WTC11 (cell line): Measurements from ENCODE around the gene ZC3H14.

ENCODE experiments used
- IRF2 ChIP-seq: sonication (generic); formaldehyde crosslinking; IDR thresholded peaks from 2 replicates; pipeline ENCODE4 v1.8.0; 2022; ENCODE audit warnings: low read depth, missing genetic modification reagents, borderline replicate concordance
- MXD4 ChIP-seq: fragments of 250-450 bp; sonication (Bioruptor Pico); IDR thresholded peaks from 2 replicates; pipeline ENCODE4 v1.8.0; 2021; ENCODE audit warnings: mild to moderate bottlenecking, moderate library complexity, borderline replicate concordance
- NR3C1 ChIP-seq: sonication (generic); formaldehyde crosslinking; conservative IDR thresholded peaks from 2 replicates; pipeline ENCODE4 v1.8.1; 2023; ENCODE audit warnings: low read depth, mild to moderate bottlenecking, missing genetic modification reagents
- ZNF232 ChIP-seq: sonication (generic); formaldehyde crosslinking; IDR thresholded peaks from 2 replicates; pipeline ENCODE4 v1.8.0; 2022; ENCODE audit warnings: mild to moderate bottlenecking, missing genetic modification reagents
- ZNF416 ChIP-seq: fragments of 250-450 bp; sonication (Bioruptor Pico); IDR thresholded peaks from 2 replicates; pipeline ENCODE4 v1.9.0; 2021; ENCODE audit warnings: mild to moderate bottlenecking, inconsistent platforms
- TF ChIP-seq, protein P1 (sequence below): sonication (generic); formaldehyde crosslinking; IDR thresholded peaks from 2 replicates; pipeline ENCODE4 v1.8.1; 2022; ENCODE audit warnings: mild to moderate bottlenecking, missing genetic modification reagents, moderate library complexity, borderline replicate concordance
- TF ChIP-seq, protein P2 (sequence below): sonication (generic); formaldehyde crosslinking; conservative IDR thresholded peaks from 2 replicates; pipeline ENCODE4 v1.8.1; 2023; ENCODE audit warnings: mild to moderate bottlenecking, low read depth, missing genetic modification reagents, moderate library complexity
- TF ChIP-seq, protein P3 (sequence below): fragments of 200-600 bp; IDR thresholded peaks from 2 replicates; pipeline ENCODE4 v1.8.0; 2022; ENCODE audit warnings: antibody characterized with exemption
- TF ChIP-seq, protein P4 (sequence below): sonication (generic); formaldehyde crosslinking; IDR thresholded peaks from 2 replicates; pipeline ENCODE4 v1.8.0; 2022; ENCODE audit warnings: mild to moderate bottlenecking, missing genetic modification reagents

DNA sequence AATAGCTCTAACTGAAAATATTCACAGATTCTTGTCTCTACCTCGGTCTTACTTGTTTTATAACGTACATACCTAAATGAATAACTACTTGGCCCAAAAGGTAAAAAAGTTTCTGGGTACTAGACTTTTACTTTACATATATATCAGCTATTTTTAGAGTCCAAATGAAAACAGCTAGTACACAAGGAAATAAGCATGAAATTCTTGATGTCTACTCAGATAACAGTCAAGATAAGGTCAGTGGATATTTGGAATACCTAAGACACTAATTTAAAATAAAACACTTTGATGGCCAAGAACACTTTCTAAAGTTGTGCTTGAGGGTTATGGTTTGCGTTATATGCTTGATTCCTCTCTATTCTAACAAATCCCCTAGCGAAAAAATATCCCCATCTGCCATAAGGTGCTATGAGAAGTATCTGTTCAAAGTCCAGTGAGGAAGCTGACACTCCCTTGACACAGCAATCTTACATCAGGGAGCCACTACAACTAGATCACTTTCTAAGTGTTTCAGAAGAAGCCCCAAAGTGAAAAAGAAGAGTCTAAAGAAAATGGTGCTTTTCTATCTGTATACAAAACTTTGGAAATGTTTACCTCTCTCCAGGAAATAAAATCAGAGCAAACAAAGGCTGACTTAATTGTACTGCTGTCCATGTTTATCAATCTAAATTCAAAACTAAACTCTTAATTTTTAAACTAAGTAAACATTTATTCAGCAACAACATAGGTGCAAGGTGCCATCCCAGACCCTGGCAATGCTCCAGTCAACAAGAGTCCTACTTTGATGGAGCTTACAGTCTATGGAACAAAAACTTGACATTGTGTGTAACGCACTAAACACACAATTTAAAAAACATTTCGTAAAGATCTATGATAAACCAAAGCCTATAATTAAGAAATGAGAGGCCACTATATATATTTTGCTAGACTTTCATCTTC, 19.7 kb upstream of the ZC3H14 start:
- TF ChIP-seq, protein P1, sequence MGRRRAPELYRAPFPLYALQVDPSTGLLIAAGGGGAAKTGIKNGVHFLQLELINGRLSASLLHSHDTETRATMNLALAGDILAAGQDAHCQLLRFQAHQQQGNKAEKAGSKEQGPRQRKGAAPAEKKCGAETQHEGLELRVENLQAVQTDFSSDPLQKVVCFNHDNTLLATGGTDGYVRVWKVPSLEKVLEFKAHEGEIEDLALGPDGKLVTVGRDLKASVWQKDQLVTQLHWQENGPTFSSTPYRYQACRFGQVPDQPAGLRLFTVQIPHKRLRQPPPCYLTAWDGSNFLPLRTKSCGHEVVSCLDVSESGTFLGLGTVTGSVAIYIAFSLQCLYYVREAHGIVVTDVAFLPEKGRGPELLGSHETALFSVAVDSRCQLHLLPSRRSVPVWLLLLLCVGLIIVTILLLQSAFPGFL (CRISPR knock-in tag), result no peak
- TF ChIP-seq ZNF416 (CRISPR knock-in tag) (no peak), IRF2 (no peak), NR3C1 (CRISPR knock-in tag) (no peak), MXD4 (CRISPR knock-in tag) (no peak), ZNF232 (CRISPR knock-in tag) (no peak)
- TF ChIP-seq, protein P2, sequence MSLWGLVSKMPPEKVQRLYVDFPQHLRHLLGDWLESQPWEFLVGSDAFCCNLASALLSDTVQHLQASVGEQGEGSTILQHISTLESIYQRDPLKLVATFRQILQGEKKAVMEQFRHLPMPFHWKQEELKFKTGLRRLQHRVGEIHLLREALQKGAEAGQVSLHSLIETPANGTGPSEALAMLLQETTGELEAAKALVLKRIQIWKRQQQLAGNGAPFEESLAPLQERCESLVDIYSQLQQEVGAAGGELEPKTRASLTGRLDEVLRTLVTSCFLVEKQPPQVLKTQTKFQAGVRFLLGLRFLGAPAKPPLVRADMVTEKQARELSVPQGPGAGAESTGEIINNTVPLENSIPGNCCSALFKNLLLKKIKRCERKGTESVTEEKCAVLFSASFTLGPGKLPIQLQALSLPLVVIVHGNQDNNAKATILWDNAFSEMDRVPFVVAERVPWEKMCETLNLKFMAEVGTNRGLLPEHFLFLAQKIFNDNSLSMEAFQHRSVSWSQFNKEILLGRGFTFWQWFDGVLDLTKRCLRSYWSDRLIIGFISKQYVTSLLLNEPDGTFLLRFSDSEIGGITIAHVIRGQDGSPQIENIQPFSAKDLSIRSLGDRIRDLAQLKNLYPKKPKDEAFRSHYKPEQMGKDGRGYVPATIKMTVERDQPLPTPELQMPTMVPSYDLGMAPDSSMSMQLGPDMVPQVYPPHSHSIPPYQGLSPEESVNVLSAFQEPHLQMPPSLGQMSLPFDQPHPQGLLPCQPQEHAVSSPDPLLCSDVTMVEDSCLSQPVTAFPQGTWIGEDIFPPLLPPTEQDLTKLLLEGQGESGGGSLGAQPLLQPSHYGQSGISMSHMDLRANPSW, result no peak
- TF ChIP-seq, protein P3, sequence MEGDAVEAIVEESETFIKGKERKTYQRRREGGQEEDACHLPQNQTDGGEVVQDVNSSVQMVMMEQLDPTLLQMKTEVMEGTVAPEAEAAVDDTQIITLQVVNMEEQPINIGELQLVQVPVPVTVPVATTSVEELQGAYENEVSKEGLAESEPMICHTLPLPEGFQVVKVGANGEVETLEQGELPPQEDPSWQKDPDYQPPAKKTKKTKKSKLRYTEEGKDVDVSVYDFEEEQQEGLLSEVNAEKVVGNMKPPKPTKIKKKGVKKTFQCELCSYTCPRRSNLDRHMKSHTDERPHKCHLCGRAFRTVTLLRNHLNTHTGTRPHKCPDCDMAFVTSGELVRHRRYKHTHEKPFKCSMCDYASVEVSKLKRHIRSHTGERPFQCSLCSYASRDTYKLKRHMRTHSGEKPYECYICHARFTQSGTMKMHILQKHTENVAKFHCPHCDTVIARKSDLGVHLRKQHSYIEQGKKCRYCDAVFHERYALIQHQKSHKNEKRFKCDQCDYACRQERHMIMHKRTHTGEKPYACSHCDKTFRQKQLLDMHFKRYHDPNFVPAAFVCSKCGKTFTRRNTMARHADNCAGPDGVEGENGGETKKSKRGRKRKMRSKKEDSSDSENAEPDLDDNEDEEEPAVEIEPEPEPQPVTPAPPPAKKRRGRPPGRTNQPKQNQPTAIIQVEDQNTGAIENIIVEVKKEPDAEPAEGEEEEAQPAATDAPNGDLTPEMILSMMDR, result no peak
- TF ChIP-seq, protein P4, sequence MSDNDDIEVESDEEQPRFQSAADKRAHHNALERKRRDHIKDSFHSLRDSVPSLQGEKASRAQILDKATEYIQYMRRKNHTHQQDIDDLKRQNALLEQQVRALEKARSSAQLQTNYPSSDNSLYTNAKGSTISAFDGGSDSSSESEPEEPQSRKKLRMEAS, result no peak
